AG04450 (cell line): ENCODE measurements around the gene JAK1. TPM values are rescaled to one million over a fixed set of nuclear protein-coding genes. Genes with fewer than 3 reads are reported as not detected.

ENCODE experiments used
- CTCF ChIA-PET: fragments of 300-600, 350-600 bp; formaldehyde crosslinking; extraction: SDS; loops from one replicate; lab custom pipeline; 2022; ENCODE audit warnings: antibody characterized with exemption, inconsistent platforms; lab: Charles Lee
- POLR2A ChIA-PET: fragments of 350-600 bp; formaldehyde crosslinking; extraction: SDS; loops from one replicate; lab custom pipeline; 2021; ENCODE audit warnings: antibody characterized with exemption, inconsistent platforms; lab: Yijun Ruan, JAX
- DNase-seq: peaks from one replicate; pipeline ENCODE4 v3.0.0-alpha.2; 2011; ENCODE audit warnings: low read depth, low spot score
- H3K27ac ChIP-seq: one replicate; pipeline ENCODE4 v1.5.1; 2012; ENCODE audit warnings: low read depth, low read length, control low read depth
- H3K27me3 ChIP-seq: one replicate; pipeline ENCODE4 v1.6.0; 2012; ENCODE audit warnings: low read length; ENCODE audit not compliant: control insufficient read depth, insufficient read depth
- H3K4me3 ChIP-seq: 2 replicates; pipeline ENCODE4 v1.5.1; 2011; ENCODE audit warnings: mild to moderate bottlenecking, low read depth, low read length, control low read depth
- H3K9me3 ChIP-seq: 2 replicates; pipeline ENCODE4 v1.5.1; 2012; ENCODE audit warnings: low read length; ENCODE audit not compliant: control insufficient read depth, insufficient read depth
- polyA plus RNA-seq: library from polyadenylated mRNA; depleted of rRNA; stranded (reverse); fragments of >200 nt; gene quantifications from 2 replicates; pipeline ENCODE4 v1.2.3, GENCODE V29; 2011
- TF ChIP-seq, protein P1 (sequence below): IDR thresholded peaks from 2 replicates; pipeline ENCODE4 v1.5.1; 2011; ENCODE audit warnings: low read depth, low read length, control low read depth, inconsistent platforms

JAK1 gene
- polyA plus RNA-seq, 1 experiment, result 141 TPM

DNA sequence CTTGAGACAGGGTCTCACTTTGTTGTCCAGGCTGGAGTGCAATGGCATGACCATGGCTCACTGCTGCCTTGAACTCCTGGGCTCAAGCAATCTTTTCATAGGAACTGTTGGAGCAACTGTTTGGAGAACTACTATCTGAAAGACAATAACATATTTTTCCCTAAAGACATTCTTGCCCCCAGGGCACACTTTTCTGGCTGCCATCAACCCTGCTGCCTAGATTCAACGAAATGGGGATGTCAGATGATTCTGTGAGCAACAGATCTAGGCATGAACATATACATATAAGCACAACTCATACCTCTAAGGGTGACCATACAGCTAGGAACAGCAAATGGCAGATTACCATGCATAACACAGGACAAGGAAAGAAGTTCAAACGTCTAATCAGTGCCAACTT, 27.4 kb downstream of the JAK1 start:
- TF ChIP-seq, protein P1, sequence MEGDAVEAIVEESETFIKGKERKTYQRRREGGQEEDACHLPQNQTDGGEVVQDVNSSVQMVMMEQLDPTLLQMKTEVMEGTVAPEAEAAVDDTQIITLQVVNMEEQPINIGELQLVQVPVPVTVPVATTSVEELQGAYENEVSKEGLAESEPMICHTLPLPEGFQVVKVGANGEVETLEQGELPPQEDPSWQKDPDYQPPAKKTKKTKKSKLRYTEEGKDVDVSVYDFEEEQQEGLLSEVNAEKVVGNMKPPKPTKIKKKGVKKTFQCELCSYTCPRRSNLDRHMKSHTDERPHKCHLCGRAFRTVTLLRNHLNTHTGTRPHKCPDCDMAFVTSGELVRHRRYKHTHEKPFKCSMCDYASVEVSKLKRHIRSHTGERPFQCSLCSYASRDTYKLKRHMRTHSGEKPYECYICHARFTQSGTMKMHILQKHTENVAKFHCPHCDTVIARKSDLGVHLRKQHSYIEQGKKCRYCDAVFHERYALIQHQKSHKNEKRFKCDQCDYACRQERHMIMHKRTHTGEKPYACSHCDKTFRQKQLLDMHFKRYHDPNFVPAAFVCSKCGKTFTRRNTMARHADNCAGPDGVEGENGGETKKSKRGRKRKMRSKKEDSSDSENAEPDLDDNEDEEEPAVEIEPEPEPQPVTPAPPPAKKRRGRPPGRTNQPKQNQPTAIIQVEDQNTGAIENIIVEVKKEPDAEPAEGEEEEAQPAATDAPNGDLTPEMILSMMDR, result no peak
- CTCF ChIA-PET, result no interaction called here

DNA sequence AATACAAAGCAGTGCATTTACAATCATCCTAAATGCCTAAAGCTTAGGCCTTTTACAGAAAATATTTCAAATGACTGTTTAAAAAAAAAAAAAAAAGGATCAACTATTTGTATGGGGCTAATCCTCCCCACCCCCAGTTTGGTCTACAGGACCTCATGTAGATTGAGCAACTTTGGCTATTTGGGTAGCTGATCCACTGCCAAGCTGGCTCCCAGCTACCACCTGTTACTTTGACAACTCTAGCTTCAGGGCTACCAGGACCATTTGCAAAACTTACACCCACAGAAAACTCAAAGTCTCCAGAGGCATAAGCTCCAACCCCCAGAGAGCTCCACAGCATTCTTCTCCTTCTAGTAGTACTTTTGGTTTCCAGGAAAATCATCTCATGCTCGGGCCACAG, 29.4 kb downstream of the JAK1 start:
- H3K4me3 ChIP-seq, result no peak overlapping the region
- ChIA-PET CTCF (interaction anchor here (0.6 kb wide), 1 partner anchor 32 kb away, joined by 3 read pairs; no protein-coding TSS in a partner anchor), POLR2A (interaction anchor here (0.9 kb wide), 1 partner anchor 30 kb away, joined by 3 read pairs; the partner anchor contains the start of gene JAK1)
- no peaks in the 10 kb centered on the region for H3K27me3 ChIP-seq
- H3K27ac ChIP-seq, result no peak overlapping the region
- no peaks in the 10 kb centered on the region for H3K9me3 ChIP-seq
- TF ChIP-seq, protein P1, result no peak
- no peak for DNase-seq

More for the DNA sequence above, 27.4 kb downstream of the JAK1 start:
- POLR2A ChIA-PET, result no interaction called here
- Histone ChIP-seq H3K9me3 (no peaks in the 10 kb centered on the region), H3K27ac (no peak overlapping the region), H3K27me3 (no peaks in the 10 kb centered on the region), H3K4me3 (no peak overlapping the region)
- no peak for DNase-seq

DNA sequence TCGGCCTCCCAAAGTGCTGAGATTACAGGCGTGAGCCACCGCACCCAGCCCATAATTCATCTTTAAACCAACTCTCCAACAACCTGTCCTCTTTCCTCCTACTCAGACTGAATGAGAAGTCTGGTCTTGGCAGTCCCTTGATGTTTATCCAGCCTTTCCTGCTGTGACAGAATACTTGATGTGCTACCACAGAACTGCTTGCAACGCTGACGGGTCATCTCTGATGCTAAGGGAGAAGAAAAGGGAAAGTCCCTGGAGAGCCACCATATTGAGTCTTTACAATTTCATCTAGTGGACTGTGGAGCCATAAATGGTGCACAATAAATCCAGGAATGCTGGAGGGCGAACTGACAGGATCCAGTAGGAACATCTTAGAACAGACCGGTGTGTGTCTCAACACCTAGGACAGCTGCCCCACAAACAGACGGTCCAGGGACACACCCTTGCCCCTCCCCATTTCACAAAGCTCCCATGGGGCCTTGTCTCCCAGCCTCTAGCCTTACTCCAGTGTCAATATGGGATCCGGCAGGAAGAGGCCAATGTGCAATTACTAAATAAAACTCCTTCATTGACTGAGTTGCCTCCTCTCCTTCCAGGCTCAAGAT, 30.7 kb downstream of the JAK1 start:
- DNase-seq, result no peak
- TF ChIP-seq, protein P1, result no peak
- Histone ChIP-seq H3K4me3 (no peak overlapping the region), H3K9me3 (no peaks in the 10 kb centered on the region), H3K27me3 (no peaks in the 10 kb centered on the region), H3K27ac (peak overlapping the region; percentile 22)
- ChIA-PET CTCF (no interaction called here), POLR2A (interaction anchor here (3.5 kb wide), 1 partner anchor 31 kb away, joined by 24 read pairs; the partner anchor contains the start of gene JAK1)

DNA sequence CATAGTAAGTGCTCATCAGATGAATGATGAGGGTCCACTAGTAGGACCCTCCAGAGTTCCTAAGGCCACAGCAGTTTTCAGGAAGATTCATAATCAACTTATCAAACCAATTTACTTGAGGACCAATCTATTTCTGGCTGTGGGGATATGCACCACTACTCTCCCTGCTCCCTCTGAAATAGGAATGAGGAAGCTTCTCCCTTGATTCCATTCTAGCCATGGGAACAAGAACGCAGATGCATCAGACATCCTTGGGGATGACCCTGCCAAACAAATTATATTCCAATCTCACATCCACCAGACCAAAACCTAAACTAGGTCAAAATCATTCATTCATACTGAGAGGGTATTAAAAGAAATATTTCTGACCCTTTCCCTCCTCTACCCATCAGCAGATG, 31.5 kb downstream of the JAK1 start:
- Histone ChIP-seq H3K9me3 (no peaks in the 10 kb centered on the region), H3K4me3 (no peak overlapping the region), H3K27ac (peak overlapping the region; percentile 98), H3K27me3 (no peaks in the 10 kb centered on the region)
- CTCF ChIA-PET, result interaction anchor here (0.9 kb wide), 1 partner anchor 21 kb away, joined by 3 read pairs; no protein-coding TSS in a partner anchor
- TF ChIP-seq, protein P1, result no peak
- no peak for DNase-seq
- POLR2A ChIA-PET, result interaction anchor here (1.1 to 3.5 kb wide), 3 partner anchors 17 to 68 kb away, joined by 4 to 24 read pairs (median 4); partner anchors contain the start of gene JAK1
